K562 (cell line): Measurements from ENCODE around the gene SRPX. TPM values are rescaled to one million over a fixed set of nuclear protein-coding genes. Genes with fewer than 3 reads are reported as not detected.

Source experiments
- MAFK ChIP-seq: IDR thresholded peaks from 2 replicates; pipeline ENCODE4 v1.6.1; 2011; ENCODE audit warnings: low read length, improper control_type of control experiment
- OTX1 ChIP-seq: fragments of 450-650 bp; formaldehyde crosslinking; IDR thresholded peaks from 2 replicates; pipeline ENCODE4 v1.4.0; 2022; ENCODE audit warnings: mild to moderate bottlenecking
- RBM22 ChIP-seq: fragments of 200-400 bp; formaldehyde crosslinking; IDR thresholded peaks from 2 replicates; pipeline ENCODE4 v1.6.1; 2018; ENCODE audit warnings: low read length, low read depth; ENCODE audit not compliant: poor library complexity, severe bottlenecking
- ZBTB11 ChIP-seq, 3 experiments: fragments of 200-800 bp in 1 of 3; fragments of 250-450 bp in 1 of 3; fragments of 450-650 bp in 1 of 3; sonication (Bioruptor Pico) in 1 of 3; sonication (Bioruptor generic) in 1 of 3; formaldehyde crosslinking in 1 of 3; IDR thresholded peaks; 2 replicates each; pipeline versions ENCODE4 v1.6.1 to v1.8.0; 2016 to 2022; ENCODE audit warnings: mild to moderate bottlenecking in 2 of 3, missing genetic modification characterization in 2 of 3, missing compliant biosample characterization in 1 of 3, moderate library complexity in 1 of 3
- ZNF263 ChIP-seq: sonication (generic); formaldehyde crosslinking; IDR thresholded peaks from 2 replicates; pipeline ENCODE4 v1.8.0; 2022; ENCODE audit warnings: mild to moderate bottlenecking, missing genetic modification reagents, borderline replicate concordance
- polyA plus RNA-seq, 8 experiments: library from polyadenylated mRNA; depleted of rRNA in 4 of 8; stranded (reverse) in 5 of 8; unstranded in 3 of 8; fragments of >200 nt; fragmentation: Nextera tagmentation in 2 of 8; fragmentation: Illumina TruSeq in 1 of 8; extraction: Ambion mirVana in 2 of 8; extraction: Trizol in 1 of 8; gene quantifications; 2 replicates each; pipeline versions ENCODE4 v1.2.1 to v1.2.3, GENCODE V29; 2011 to 2014; ENCODE audit warnings: inconsistent platforms in 1 of 8, missing spikeins in 1 of 8
- total RNA-seq, 7 experiments: library from RNA; depleted of rRNA in 6 of 7; stranded (reverse); fragments of >200 nt in 6 of 7; fragmentation: Illumina TruSeq in 2 of 7; extraction: Trizol in 2 of 7; gene quantifications; 2 replicates each; pipeline versions ENCODE4 v1.2.1 to v1.2.3, GENCODE V29; 2011 to 2021; ENCODE audit warnings: low replicate concordance in 1 of 7
- TF ChIP-seq, protein P1 (sequence below): fragments of 250-450 bp; sonication (Bioruptor Pico); IDR thresholded peaks from 2 replicates; pipeline ENCODE4 v1.8.0; 2021; ENCODE audit warnings: moderate library complexity, mild to moderate bottlenecking, inconsistent platforms
- TF ChIP-seq, protein P2 (sequence below): fragments of 450-650 bp; formaldehyde crosslinking; IDR thresholded peaks from 2 replicates; pipeline ENCODE4 v1.4.0; 2022; ENCODE audit warnings: missing genetic modification characterization

The SRPX gene
- total and polyA plus RNA-seq, 9 of the 15 experiments (the other 6 are each of a cell fraction or from before 2014, with no cell fraction given), result 0.11 to 0.77 (median 0.38) TPM; not detected in 2

- no peak for TF ChIP-seq ZBTB11 (CRISPR knock-in tag; IDR thresholded peaks at IDR 0.05)
- TF ChIP-seq RBM22, result no peak
- no peak for TF ChIP-seq MAFK
- TF ChIP-seq, protein P1, sequence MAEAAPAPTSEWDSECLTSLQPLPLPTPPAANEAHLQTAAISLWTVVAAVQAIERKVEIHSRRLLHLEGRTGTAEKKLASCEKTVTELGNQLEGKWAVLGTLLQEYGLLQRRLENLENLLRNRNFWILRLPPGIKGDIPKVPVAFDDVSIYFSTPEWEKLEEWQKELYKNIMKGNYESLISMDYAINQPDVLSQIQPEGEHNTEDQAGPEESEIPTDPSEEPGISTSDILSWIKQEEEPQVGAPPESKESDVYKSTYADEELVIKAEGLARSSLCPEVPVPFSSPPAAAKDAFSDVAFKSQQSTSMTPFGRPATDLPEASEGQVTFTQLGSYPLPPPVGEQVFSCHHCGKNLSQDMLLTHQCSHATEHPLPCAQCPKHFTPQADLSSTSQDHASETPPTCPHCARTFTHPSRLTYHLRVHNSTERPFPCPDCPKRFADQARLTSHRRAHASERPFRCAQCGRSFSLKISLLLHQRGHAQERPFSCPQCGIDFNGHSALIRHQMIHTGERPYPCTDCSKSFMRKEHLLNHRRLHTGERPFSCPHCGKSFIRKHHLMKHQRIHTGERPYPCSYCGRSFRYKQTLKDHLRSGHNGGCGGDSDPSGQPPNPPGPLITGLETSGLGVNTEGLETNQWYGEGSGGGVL (CRISPR knock-in tag), result no peak
- no peak for TF ChIP-seq ZNF263 (CRISPR knock-in tag)
- TF ChIP-seq, protein P2, sequence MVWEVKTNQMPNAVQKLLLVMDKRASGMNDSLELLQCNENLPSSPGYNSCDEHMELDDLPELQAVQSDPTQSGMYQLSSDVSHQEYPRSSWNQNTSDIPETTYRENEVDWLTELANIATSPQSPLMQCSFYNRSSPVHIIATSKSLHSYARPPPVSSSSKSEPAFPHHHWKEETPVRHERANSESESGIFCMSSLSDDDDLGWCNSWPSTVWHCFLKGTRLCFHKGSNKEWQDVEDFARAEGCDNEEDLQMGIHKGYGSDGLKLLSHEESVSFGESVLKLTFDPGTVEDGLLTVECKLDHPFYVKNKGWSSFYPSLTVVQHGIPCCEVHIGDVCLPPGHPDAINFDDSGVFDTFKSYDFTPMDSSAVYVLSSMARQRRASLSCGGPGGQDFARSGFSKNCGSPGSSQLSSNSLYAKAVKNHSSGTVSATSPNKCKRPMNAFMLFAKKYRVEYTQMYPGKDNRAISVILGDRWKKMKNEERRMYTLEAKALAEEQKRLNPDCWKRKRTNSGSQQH (CRISPR knock-in tag), result no peak
- TF ChIP-seq OTX1, result no peak
- TF ChIP-seq, all 486 proteins: peak for 0
Observed at GRCh38 chrX:38127961-38128360, 92.7 kb downstream of the SRPX start (continued).
